Kidney glomerular epithelial cell (primary cell): ENCODE data around the gene SERINC4.
"Not testable (repeated sequence)": the region's sequence is repeated elsewhere in the genome, so short reads cannot be mapped to it uniquely, and the experiment has no call there.

Experiments used
- DNase-seq: peaks from one replicate; lab custom pipeline; 2025; lab: John Stamatoyannopoulos, UW

Gene SERINC4

DNA sequence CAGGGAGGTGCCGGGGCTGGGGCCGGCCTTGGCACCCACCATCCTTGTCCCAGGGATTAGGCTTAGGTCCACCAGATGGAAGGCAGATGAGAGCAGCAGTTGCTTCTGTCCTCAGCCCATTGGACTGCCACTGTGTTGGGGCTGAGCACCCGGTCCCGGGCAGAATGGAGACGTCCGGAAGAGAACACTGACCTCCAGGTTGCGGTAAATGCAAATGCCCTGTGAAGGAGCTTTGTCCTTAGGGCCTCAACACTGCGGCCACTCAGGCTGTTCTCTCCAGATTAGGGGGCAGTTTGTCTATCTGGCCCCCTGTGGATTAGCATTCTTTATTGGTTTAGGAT, at the start of gene SERINC4:
TSS of gene SERINC4 (minus strand) at position 276 of the 341 bp plus-strand sequence. CDS start at position 42, 234 bp downstream.
- no peak for DNase-seq

DNA sequence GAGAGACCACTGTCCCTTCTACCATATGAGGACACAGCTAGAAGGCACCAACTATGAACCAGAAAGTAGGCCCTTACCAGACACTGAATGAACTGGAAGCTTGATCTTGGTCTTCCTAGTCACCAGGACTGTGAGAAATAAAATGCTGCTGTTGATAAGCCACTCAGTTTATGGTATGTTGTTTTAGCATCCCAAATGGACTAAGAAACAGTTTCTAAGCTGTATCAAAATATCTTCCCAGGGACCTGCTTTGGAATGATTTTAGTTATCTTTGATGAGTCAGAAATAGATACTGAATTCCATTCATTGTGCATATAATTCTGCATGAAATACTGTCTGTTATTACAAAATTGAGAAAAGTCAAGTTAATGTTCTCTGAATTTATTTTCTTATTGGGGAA, 45.4 kb upstream of the SERINC4 start:
- DNase-seq = no peak

DNA sequence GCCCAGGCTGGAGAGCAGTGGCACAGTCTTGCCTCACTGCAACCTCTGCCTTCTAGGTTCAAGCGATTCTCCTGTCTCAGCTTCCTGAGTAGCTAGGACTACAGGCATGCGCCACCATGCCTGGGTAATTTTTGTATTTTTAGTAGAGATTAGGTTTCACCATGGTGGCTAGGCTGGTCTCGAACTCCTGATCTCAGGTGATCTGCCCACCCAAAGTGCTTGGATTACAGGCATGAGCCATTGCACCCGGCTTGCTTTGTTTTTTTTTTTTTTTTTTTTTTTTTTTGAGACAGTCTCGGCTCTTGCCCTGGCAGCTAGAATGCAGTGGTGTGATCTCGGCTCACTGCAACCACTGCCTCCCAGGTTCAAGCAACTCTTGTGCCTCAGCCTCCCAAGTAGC, 32.5 kb upstream of the SERINC4 start:
- not testable (repeated sequence) for DNase-seq

DNA sequence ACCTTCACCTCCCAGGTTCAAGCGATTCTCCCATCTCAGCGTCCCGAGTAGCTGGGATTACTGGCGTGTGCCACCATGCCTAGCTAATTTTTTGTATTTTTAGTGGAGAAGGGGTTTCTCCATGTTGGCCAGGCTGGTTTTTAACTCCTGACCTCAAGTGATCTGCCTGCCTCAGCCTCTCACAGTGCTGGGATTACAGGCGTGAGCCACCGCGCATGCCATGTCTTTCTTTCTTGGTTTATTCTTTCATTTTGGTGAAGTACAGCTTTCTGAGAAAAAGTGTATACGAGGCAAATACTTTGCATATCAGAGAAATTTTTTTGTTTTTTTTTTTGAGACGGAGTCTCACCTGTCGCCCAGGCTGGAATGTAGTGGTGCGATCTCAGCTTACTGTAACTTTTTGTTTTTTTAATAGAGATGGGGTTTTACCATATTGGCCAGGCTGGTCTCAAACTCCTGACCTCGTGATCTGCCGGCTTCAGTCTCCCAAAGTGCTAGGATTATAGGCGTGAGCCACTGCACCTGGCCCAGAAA, 31.6 kb upstream of the SERINC4 start:
- DNase-seq = not testable (repeated sequence)

DNA sequence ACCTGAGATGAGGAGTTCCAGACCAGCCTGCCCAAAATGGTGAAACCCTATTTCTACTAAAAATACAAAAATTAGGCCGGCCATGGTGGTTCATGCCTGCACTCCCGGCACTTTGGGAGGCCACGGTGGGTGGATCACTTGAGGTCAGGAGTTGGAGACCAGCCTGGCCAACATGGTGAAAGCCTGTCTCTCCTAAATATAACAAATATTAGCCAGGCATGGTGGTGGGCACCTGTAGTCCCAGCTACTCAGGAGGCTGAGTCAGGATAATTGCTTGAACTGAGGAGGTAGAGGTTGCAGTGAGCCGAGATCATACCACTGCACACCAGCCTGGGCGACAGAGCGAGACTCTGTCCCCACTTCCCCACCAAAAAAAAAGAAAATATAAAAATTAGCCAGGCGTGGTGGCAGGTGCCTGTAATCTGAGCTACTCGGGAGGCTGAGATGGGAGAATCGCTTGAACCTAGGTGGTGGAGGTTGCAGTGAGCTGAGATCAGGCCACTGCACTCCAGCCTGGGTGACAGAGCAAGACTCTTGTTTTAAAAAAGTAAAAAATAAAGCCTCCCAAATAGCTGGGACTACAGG, 30.8 kb upstream of the SERINC4 start:
- not testable (repeated sequence) for DNase-seq

DNA sequence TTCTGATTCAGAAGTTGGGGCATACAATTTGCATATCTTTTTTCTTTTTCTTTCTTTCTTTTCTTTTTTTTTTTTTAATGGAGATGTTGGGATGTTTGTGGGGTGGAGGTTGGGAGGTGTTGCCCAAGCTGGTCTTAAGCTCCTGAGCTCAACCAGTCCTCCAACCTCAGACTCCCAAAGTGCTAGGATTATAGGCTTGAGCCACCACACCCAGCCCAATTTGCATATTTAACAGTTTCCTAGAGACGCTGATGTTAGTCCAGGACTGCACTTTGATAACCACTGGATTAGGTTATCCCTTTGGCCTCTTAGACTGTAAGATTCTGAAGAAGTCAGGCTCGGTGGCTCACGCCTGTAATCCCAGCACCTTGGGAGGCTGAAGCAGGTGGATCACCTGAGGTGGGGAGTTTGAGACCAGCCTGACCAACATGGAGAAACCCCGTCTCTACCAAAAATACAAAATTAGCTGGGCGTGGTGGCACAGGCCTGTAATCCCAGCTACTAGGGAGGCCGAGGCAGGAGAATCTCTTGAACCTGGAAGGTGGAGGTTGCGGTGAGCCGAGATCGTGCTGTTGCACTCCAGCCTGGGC, 30.0 kb upstream of the SERINC4 start:
- not testable (repeated sequence) for DNase-seq

DNA sequence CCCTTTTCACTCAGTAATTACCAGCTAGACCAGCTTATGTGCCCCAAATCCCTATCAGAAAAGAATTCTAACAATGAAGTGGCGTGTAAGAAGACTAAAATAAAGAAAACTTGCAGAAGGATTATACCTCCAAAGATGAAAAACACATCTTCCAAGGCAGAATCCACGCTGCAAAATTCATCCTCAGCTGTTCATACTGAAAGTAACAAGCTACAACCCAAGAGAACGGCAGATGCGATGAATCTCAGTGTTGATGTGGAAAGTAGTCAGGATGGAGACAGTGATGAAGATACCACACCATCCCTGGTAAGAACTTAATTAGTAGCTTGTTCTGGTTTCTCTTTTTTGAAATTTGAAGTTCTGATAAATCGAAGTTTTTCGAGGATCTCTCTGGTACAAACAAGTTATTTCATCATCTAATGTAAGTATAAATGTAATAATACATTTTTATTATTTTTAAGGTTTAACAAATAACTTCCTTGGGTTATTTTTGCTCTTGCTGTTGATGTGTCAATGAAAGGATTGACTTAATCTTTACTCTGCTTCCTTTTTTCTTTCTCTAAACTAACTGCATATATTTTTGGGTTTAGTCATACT, 28.1 kb upstream of the SERINC4 start:
- DNase-seq = no peak

DNA sequence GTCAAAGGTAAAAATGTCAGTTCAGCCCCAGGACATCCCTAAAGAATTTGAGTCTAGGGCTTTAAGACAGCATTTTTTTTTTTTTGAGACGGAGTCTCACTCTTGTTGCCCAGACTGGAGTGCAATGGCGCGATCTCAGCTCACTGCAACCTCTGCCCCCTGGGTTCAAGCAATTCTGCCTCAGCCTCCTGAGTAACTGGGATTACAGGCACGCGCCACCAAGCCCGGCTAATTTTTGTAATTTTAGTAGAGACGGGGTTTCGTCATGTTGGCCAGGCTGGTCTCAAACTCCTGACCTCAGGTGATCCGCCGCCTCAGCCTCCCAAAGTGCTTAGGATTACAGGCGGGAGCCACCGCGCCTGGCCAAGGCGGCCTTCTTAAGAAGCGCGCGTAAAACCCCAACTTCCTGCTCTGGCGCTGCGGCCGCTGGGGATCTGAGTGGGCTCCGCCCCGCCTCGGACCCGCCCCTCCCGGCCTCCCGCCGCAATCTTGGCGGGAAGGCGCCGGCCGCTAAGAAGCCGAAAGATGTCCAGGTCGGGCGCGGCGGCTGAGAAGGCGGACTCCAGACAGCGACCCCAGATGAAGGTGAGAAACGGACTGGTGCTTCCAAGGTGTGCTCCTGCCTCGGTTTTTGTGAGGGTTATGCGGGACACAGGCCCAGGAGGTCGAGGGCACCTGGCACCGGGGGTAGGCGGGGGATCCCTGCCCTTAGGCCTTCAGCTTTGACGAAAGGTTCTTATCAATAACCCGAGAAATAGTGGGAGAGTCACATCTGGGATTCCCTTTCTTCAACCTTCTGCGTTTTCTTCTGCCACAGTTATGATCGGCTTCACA, 26.7 kb upstream of the SERINC4 start, which contains the start of gene WDR76:
TSS of gene WDR76 (plus strand) at position 495 of the 834 bp plus-strand sequence. CDS start at position 526, 31 bp downstream.
- DNase-seq = peak; percentile 45

DNA sequence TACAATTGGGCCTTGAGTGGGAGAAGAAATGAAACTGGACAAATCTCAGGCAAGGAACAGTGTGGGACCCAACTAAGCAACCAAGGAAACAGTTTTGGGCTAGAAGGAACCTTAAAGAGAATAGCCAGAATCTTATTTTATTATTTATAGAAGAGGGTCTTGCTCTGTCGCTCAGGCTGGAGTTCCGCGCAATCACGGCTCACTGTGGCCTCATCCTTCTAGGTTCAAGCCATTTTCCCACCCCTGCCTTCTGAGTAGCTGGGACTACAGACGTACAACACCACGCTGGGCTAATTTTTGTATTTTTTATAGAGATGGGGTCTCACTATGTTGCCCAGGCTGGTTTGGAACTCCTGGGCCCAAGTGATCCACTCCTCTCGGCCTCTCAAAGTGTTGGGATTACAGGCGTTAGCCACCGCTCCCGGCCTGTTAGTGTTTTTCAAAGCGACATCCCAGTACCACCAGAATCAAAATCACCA, 26.0 kb upstream of the SERINC4 start:
- DNase-seq = no peak

DNA sequence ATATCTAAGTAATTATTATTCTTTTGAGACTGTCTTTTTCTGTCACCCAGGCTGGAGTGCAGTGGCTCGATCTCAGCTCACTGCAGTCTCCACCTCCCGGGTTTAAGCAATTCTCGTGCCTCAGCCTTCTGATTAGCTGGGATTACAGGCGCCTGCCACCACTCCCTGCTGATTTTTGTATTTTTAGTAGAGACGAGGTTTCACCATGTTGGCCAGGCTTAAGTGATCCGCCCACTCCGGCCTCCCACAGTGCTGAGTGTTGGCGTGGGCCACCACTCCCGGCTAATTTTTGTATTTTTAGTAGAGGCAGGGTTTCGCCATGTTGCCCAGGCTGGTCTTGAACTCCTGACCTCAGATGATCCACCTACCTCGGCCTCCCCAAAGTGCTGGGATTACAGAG, 25.3 kb upstream of the SERINC4 start:
- not testable (repeated sequence) for DNase-seq

DNA sequence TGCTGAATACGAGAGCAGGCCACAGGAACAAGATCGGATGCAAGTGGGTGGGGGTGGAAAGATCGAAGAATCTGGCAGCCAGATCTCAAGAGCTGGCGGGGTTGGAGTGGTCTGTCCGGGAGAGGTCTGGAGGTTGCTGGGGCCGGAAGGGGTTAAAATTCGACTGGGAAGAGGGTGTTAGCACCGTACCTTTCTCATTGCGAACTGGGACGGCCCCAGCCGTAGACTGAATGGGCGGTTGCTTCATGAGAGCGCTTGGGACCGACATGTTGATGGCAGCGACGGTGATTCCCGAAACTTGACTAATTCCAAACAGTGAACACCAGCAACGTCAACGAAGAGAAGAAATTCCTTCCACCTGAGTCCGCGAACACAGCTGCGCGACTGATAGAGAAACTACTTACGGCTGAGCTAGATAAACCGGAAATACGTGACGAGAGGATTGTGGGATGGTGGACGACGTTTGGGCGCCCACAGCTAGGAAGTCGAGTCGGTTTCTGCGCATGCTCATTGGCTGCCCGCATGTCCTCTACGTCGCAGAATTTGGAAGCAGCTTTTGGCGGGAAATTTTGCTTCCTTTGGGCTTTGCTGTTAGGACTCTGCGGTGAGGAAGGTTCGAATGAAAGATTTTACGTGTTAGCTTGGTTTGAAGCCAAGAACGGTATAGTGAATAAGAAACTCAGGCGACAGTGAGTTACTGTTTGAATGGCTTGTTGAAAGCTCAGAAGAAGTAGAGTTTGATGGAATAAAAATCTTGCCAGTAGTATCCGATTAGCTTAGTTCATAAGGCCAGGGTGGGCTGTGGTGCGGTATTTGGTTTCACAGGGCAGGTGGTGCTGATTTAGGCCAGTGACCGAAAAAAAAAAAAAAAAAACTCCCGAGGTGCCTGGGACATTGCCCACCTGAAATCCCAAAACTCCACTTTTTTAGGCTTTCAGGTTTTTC, 24.6 kb upstream of the SERINC4 start, which contains the start of gene MFAP1:
TSS of gene MFAP1 (minus strand) at position 389 of the 945 bp plus-strand sequence. CDS start at position 268, 121 bp downstream.
- peak; percentile 97 for DNase-seq

DNA sequence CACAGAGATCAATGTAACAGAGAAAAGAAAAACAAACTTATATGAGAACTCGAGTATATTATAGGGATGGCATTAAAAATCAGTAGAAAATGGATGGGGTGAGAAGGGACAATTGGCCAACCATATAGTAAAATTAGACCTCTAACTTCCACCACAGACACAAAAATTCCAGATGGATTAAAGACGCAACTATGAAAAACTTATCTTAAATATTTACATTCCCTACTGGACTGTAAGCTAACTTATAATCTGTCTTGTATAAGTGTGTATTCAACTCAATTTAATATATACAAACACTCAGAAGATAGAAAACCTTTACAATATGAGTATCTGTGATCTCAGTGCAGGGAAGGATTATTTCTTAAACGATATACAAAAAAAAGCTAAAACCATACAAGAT, 21.5 kb upstream of the SERINC4 start:
- no peak for DNase-seq

DNA sequence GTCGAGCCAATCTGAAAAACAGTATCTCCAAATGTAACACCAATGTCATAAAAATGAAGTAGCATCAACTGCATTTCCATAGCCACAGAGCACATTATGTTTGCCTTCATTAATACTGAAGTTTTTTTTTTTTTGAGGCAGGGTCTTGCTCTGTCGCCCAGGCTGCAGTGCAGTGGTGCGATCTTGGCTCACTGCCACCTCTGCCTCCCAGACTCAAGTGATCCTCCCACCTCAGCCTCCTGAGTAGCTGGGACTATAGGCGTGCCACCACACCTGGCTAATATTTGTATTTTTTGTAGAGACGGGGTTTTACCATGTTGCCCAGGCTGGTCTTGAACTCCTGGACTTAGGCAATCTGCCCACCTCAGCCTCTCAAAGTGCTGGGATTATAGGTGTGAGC, 15.0 kb upstream of the SERINC4 start:
- DNase-seq = not testable (repeated sequence)

DNA sequence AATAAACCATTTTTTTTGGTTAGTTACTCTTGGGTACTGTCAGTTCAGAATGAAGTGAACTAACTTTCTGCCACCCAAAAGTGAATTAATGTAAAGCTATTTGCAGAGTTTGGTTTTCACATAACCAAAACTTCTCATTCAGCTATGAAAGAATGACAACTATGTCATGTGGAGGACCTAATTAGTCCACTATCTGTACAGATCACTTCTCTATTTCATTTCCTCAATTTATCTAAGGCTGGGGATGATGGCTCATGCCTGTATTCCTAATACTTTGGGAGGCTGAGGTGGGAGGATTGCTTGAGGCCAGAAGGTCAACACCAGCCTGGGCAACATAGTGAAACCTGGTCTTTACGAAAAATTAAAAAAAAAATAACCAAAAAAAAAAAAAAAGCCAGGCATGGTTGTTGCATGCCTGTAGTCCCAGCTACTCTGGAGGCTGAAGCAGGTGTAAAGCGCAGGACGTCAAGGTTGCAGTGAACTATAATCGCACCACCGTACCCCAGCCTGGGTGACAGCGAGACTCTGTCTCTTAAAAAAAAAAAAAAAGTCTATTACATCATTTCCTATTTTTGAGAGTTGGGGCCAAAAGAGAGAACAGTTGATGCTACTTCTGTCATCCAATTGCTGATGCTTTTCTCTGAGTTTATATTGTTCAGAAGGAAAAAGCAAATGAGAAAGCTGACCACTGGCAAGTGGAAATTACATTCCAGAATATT, 9.1 kb upstream of the SERINC4 start:
- no peak for DNase-seq

DNA sequence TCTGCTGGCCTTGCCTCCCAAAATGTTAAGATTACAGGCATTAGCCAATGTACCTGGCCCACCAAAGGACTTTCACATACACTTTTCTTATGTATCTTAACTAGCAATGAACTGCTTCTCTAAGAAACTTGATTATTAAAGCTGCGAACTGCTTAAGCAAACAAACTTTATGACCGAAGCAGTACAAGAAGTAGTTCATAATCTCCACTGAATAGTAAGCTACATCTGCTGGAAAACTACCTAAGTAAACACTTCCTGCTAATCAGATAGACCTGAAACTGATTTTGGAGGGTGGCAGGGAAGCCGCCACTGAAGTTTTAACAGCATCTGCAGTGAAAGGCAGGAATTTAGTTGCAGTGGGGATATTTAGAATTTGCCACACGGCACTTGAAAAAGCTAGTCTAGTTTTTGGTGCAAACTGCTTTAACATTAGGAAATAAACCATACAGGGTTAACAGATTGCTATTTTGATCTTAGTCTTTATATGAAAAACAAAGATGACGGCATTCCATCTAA, 8.5 kb upstream of the SERINC4 start:
- DNase-seq = no peak

DNA sequence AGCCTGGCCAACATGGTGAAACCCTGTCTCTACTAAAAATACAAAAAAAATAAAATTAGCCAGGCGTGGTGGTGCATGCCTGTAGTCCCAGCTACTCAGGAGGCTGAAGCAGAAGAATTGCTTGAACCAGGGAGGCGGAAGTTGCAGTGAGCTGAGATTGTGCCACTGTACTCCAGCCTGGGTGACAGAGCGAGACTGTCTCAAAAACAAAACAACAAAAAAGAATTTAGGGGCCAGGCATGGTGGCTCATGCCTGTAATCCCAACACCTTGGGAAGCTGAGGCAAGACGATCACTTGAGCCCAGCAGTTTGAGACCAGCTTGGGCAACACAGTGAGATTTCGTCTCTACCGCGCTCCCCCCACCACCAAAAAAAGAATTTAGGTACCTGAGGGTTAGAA, 2.7 kb upstream of the SERINC4 start:
- not testable (repeated sequence) for DNase-seq

DNA sequence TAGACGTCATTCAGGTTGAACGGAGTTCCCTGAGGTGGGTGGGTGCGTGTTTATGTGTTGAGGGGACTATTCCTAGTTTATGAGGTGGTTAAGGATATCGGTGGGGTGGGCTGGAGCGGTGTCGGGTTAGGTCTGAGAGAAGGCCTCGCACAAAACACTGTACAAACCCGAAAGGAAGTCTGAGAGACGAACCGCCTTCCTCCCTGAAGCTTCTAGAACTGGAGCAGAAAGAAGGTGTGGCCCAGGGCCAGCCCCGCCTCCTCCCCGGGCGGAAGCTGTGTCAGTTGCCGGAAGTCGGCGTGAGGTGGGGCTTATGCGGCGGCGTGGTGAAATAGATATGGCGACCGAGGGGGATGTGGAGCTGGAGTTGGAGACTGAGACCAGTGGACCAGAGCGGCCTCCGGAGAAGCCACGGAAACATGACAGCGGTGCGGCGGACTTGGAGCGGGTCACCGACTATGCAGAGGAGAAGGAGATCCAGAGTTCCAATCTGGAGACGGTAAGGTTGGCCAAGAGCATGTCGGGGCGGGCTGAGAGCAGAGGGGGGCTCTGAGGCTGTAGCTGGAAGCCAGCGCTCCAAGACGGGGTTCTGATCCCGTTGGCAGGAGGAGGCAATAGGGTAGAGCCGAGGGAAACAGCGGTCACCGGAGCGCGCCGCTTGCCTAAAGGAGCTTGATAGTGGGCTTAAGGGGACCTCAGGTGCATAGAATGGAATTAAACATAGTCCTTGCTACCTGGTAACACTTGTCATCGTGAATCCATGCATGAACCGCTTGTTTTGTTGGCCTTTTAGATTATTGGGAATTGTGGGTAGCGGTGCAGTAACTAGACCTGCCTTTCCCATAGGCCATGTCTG, 494 bp upstream of the SERINC4 start, which contains the start of gene HYPK:
TSS of gene HYPK (plus strand) at position 314 of the 856 bp plus-strand sequence. CDS start at position 338, 24 bp downstream.
- peak; percentile 91 for DNase-seq

DNA sequence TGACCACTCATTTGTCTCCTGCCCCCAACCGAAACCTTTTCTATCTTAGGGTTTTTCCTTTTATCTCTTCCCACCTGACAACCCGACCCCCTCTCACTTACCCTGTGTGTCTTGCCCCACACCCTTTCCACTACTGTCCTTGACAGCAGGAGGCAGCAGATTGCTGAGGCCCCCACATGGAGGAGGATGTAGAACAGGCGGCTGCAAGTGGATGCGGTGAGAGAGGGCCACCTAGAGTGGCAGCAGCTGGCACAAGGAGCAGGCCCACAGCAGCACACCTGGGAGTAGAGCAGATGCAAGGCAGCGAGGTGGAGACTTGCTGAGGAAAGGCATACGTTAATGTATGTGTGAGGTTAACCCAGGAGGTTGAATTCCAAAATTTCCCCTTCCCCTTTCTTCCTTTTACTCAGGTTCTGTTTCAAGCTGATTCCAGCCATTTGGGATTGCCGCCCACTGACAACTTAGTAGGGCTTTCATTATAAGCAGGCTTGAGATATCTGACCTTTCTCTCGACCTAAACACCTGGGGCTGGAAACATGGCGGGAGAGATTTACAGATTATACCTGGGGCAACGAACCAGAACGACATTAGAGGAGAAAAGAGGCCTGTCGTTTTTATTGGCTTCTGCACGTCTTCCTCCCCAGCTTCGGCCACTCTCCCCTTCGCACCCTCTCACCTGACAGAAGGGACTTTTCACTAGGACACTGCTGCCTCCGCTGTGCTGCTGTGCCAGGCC, 643 bp downstream of the SERINC4 start:
- no peak for DNase-seq
